Trophoblast cell (in vitro differentiated cells and primary cell): Measurements from ENCODE around the gene RCOR2.

Experiments used
- DNase-seq, 2 donors: peaks; one replicate each; pipeline ENCODE4 v3.0.0-alpha.2; 2016
- H2AFZ ChIP-seq: 2 replicates; pipeline ENCODE4 v1.6.1; 2013; ENCODE audit warnings: low read length, moderate library complexity, mild to moderate bottlenecking; ENCODE audit not compliant: insufficient read depth, poor library complexity
- H2AK5ac ChIP-seq: 2 replicates; pipeline ENCODE4 v1.6.1; 2013; ENCODE audit warnings: mild to moderate bottlenecking, low read length
- H2BK120ac ChIP-seq: 2 replicates; pipeline ENCODE4 v1.6.1; 2013; ENCODE audit warnings: low read length, mild to moderate bottlenecking, moderate library complexity; ENCODE audit not compliant: insufficient read depth, poor library complexity
- H2BK12ac ChIP-seq: 2 replicates; pipeline ENCODE4 v1.6.1; 2013; ENCODE audit warnings: mild to moderate bottlenecking, low read length, moderate library complexity
- H2BK5ac ChIP-seq: 2 replicates; pipeline ENCODE4 v1.6.1; 2013; ENCODE audit warnings: low read length, low read depth, moderate library complexity, mild to moderate bottlenecking; ENCODE audit not compliant: poor library complexity
- H3K14ac ChIP-seq: 2 replicates; pipeline ENCODE4 v1.6.1; 2013; ENCODE audit warnings: mild to moderate bottlenecking, low read length
- H3K18ac ChIP-seq: 2 replicates; pipeline ENCODE4 v1.6.1; 2013; ENCODE audit warnings: mild to moderate bottlenecking, low read length
- H3K23ac ChIP-seq: 2 replicates; pipeline ENCODE4 v1.6.1; 2013; ENCODE audit warnings: low read length
- H3K27ac ChIP-seq: 2 replicates; pipeline ENCODE4 v1.5.1; 2013; ENCODE audit warnings: low read depth, mild to moderate bottlenecking, inconsistent platforms, low read length, moderate library complexity
- H3K27me3 ChIP-seq: 2 replicates; pipeline ENCODE4 v1.6.1; 2013; ENCODE audit warnings: inconsistent platforms, mild to moderate bottlenecking, low read length, moderate library complexity; ENCODE audit not compliant: insufficient read depth
- H3K36me3 ChIP-seq, 2 experiments: 1 replicate in 1 of 2; 2 replicates in 1 of 2; pipeline ENCODE4 v1.6.1; 2013; ENCODE audit warnings: low read length in 2 of 2, mild to moderate bottlenecking in 2 of 2, moderate library complexity in 1 of 2; ENCODE audit not compliant: insufficient read depth in 2 of 2, control insufficient read depth in 1 of 2
- H3K4ac ChIP-seq: 2 replicates; pipeline ENCODE4 v1.6.1; 2013; ENCODE audit warnings: low read depth, mild to moderate bottlenecking, low read length, moderate library complexity
- H3K4me1 ChIP-seq, 2 experiments: 1 replicate in 1 of 2; 2 replicates in 1 of 2; pipeline ENCODE4 v1.6.1; 2013; ENCODE audit warnings: low read length in 2 of 2, mild to moderate bottlenecking in 2 of 2, moderate library complexity in 1 of 2; ENCODE audit not compliant: insufficient read depth in 2 of 2, control insufficient read depth in 1 of 2
- H3K4me2 ChIP-seq: 2 replicates; pipeline ENCODE4 v1.6.1; 2013; ENCODE audit warnings: inconsistent platforms, mild to moderate bottlenecking, low read length, moderate library complexity
- H3K4me3 ChIP-seq: 2 replicates; pipeline ENCODE4 v1.5.1; 2013; ENCODE audit warnings: mild to moderate bottlenecking, low read depth, low read length, inconsistent platforms
- H3K79me1 ChIP-seq: one replicate; pipeline ENCODE4 v1.6.1; 2013; ENCODE audit warnings: low read length
- H3K79me2 ChIP-seq: 2 replicates; pipeline ENCODE4 v1.6.1; 2013; ENCODE audit warnings: low read length, mild to moderate bottlenecking; ENCODE audit not compliant: control insufficient read depth, insufficient read depth, poor library complexity
- H3K9ac ChIP-seq: 2 replicates; pipeline ENCODE4 v1.6.1; 2013; ENCODE audit warnings: mild to moderate bottlenecking, low read length
- H3K9me3 ChIP-seq: 2 replicates; pipeline ENCODE4 v1.6.1; 2013; ENCODE audit warnings: low read depth, mild to moderate bottlenecking, control low read depth, inconsistent platforms, low read length; ENCODE audit not compliant: insufficient read depth
- H4K12ac ChIP-seq: 2 replicates; pipeline ENCODE4 v1.6.1; 2013; ENCODE audit warnings: low read depth, mild to moderate bottlenecking, low read length, moderate library complexity
- H4K8ac ChIP-seq: 2 replicates; pipeline ENCODE4 v1.6.1; 2013; ENCODE audit warnings: low read depth, mild to moderate bottlenecking, low read length, moderate library complexity
- H4K91ac ChIP-seq: one replicate; pipeline ENCODE4 v1.6.1; 2013; ENCODE audit warnings: low read depth, mild to moderate bottlenecking, low read length, moderate library complexity
- WGBS: extraction: QIAGEN DNeasy Blood & Tissue Kit; methylation state at CpG from one replicate; pipeline ENCODE4 v1.1.7; 2013; ENCODE audit warnings: missing lambda C conversion rate; ENCODE audit not compliant: insufficient read length, insufficient coverage; ENCODE audit errors: extremely low coverage; 5-methylcytosine and 5-hydroxymethylcytosine counted together

Gene RCOR2

DNA sequence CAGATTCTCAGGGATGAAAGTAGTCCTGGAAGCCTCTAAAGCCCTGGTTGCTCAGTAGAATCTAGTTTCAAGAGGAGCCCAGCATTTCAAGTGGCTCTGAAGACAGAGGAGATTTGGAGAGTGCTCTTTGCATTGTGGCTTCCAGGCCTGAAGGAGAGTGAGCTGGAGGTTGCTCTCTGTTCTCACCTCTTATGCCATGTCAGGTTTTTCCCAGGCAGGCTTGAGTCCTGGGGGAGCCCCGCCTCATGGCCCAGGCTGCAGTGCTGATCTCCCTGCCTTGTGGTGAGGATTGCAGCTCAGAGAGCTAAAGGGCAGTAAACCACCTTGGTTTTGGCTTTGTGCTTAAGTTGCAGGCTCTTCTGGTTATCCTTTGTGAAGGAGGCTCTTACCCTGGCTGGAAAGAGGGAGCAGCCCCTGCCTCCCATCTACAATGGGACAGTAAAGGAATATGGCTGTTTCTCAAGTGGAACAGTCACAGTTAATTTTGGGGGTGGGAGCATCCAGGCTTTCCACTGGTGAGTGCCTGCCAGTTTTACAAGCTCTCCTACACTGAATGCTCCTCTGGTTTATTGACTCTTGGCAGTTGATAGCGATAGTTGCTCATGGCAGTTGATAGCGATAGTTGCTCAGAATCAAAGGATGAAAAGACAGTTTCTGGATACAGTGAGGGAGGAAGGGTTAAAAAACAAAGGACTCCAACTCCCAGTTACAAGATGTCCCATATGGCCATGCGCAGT, 32.6 kb downstream of the RCOR2 start:
- Histone ChIP-seq H3K14ac (no peak overlapping the region), H4K91ac (no peak overlapping the region), H3K23ac (no peak overlapping the region), H3K4me1 (peaks cover 19 to 27% of the 10 kb centered on the region in 2 experiments), H3K27me3 (no peaks in the 10 kb centered on the region), H4K12ac (no peak overlapping the region), H3K18ac (no peak overlapping the region), H2AK5ac (no peak overlapping the region), H3K79me1 (peaks cover 5% of the 10 kb centered on the region), H2BK12ac (no peak overlapping the region), H3K9me3 (no peaks in the 10 kb centered on the region), H3K4me2 (no peak overlapping the region), H3K4me3 (no peak overlapping the region), H2AFZ (no peak overlapping the region), H3K9ac (no peak overlapping the region), H3K4ac (no peak overlapping the region), H3K27ac (no peak overlapping the region), H3K79me2 (peaks cover 12% of the 10 kb centered on the region), H2BK5ac (no peak overlapping the region), H4K8ac (no peak overlapping the region), H3K36me3 (peaks cover 2 to 5% of the 10 kb centered on the region in 2 experiments), H2BK120ac (no peak overlapping the region)
- no peak for DNase-seq
- no CpG with 5 or more reads among the region's 4 CpGs for WGBS

DNA sequence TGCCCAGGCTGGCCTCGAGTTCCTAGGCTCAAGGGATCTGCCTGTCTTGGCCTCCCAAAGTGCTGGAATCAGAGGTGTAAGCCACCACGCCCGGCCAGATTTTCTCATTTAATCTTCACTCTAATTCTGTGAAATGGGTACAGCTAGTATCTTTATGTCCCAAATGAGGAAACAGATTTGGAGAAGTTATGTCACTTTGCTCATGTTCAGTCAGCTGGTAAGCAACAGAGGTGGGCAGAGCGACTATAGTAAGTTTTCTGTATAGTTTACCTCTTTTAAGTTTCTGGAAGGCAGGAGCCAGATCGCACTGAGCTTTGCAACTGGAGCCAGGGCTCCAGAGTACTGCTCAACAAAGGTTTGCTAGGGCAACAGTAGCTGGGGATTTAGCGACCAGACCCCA, 33.2 kb downstream of the RCOR2 start:
- Histone ChIP-seq H3K79me2 (peaks cover 8% of the 10 kb centered on the region), H3K23ac (no peak overlapping the region), H3K27me3 (no peaks in the 10 kb centered on the region), H4K12ac (no peak overlapping the region), H3K4me1 (peaks cover 14 to 22% of the 10 kb centered on the region in 2 experiments), H3K18ac (no peak overlapping the region), H4K8ac (no peak overlapping the region), H3K9ac (no peak overlapping the region), H2AK5ac (no peak overlapping the region), H3K27ac (no peak overlapping the region), H3K36me3 (peaks cover 0 to 2% of the 10 kb centered on the region in 2 experiments), H3K9me3 (no peaks in the 10 kb centered on the region), H4K91ac (no peak overlapping the region), H3K4me3 (no peak overlapping the region), H2AFZ (no peak overlapping the region), H2BK5ac (no peak overlapping the region), H3K4ac (no peak overlapping the region), H3K79me1 (peaks cover 4% of the 10 kb centered on the region), H3K4me2 (no peak overlapping the region), H3K14ac (no peak overlapping the region), H2BK12ac (no peak overlapping the region), H2BK120ac (no peak overlapping the region)
- no peak for DNase-seq
- WGBS, result no CpG with 5 or more reads among the region's 6 CpGs

DNA sequence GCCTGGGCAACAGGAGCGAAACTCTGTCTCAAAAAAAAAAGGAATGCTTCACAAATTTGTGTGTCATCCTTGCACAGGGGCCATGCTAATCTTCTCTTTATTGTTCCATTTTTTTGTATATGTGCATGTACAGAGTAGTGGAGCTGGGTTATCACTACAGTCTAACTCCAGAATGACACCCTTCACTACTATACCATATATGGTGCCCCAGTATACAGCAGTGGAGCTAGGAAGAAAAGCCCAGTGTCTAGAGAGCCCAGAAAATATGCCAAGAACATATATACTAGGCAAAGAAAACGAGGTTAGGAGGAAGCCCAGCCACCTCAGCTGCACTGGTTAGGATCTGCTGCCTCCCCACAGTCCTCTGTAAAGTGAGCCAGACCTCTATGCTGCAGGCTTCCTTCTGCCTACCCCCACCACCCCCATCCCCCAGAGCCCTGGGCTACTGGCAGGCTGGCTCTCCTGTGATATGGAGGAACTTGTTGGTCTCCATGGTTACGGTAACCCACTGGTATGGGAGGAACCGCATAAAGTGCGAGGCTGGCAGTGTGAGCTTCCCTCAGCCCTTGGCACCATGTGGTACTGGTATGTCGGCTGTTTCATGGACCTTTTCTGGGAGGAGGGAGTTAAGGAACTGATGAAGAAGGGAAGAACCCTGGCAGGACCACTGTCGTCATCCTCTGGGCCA, 34.3 kb downstream of the RCOR2 start:
- Histone ChIP-seq H3K36me3 (peaks cover 0 to 2% of the 10 kb centered on the region in 2 experiments), H3K79me1 (no peaks in the 10 kb centered on the region), H3K9me3 (no peaks in the 10 kb centered on the region), H3K4me1 (peaks cover 11 to 17% of the 10 kb centered on the region in 2 experiments), H3K9ac (peak overlapping the region; percentile 15), H4K8ac (no peak overlapping the region), H3K23ac (peak overlapping the region; percentile 41), H3K27me3 (no peaks in the 10 kb centered on the region), H2BK12ac (no peak overlapping the region), H4K91ac (no peak overlapping the region), H3K4ac (no peak overlapping the region), H2BK5ac (no peak overlapping the region), H2AFZ (no peak overlapping the region), H2BK120ac (no peak overlapping the region), H2AK5ac (no peak overlapping the region), H3K14ac (no peak overlapping the region), H3K79me2 (peaks cover 10% of the 10 kb centered on the region), H3K4me3 (no peak overlapping the region), H3K27ac (no peak overlapping the region), H4K12ac (no peak overlapping the region), H3K18ac (no peak overlapping the region), H3K4me2 (no peak overlapping the region)
- DNase-seq, result peak; percentile 15 to 64
- WGBS, result no CpG with 5 or more reads among the region's 7 CpGs

DNA sequence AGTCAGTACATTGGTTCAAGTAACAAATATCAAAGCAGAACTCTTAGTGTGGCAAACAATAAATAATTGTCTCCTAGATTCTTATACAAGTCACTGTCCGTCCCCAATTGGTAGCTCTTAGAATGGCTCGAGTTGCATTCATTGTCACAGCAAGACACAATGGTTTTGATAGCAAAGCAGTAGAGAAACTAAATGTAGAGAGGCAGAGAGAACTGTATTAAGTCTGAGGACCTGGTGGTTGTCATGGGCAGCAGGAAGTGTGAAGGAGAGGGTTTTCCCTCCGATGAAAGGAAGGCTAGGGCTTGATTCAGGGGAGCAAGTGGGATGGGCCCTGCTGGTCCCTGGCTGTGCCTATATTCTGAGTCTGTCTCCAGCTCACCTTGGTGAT, 36.6 kb downstream of the RCOR2 start:
- no peak overlapping the region for H3K9ac ChIP-seq
- H3K14ac ChIP-seq, result no peak overlapping the region
- no peak overlapping the region for H3K18ac ChIP-seq
- H3K27ac ChIP-seq, result no peak overlapping the region
- H3K4me3 ChIP-seq, result no peak overlapping the region
- H2BK12ac ChIP-seq, result no peak overlapping the region
- no peak overlapping the region for H2BK5ac ChIP-seq
- no peak for DNase-seq
- H3K79me2 ChIP-seq, result peaks cover 12% of the 10 kb centered on the region
- H4K8ac ChIP-seq, result no peak overlapping the region
- H3K27me3 ChIP-seq, result no peaks in the 10 kb centered on the region
- no peak overlapping the region for H3K23ac ChIP-seq
- no peak overlapping the region for H3K4me2 ChIP-seq
- no peaks in the 10 kb centered on the region for H3K9me3 ChIP-seq
- H3K36me3 ChIP-seq, result peaks cover 4 to 5% of the 10 kb centered on the region in 2 experiments
- no peaks in the 10 kb centered on the region for H3K79me1 ChIP-seq
- no CpG with 5 or more reads among the region's 3 CpGs for WGBS
- H3K4ac ChIP-seq, result peak overlapping the region; percentile 48
- H4K12ac ChIP-seq, result no peak overlapping the region
- H2AFZ ChIP-seq, result no peak overlapping the region
- no peak overlapping the region for H4K91ac ChIP-seq
- H3K4me1 ChIP-seq, result peaks cover 13 to 16% of the 10 kb centered on the region in 2 experiments
- H2BK120ac ChIP-seq, result no peak overlapping the region
- H2AK5ac ChIP-seq, result no peak overlapping the region
